ENCODE measurements around the gene MLST8. TPM values are rescaled to one million over a fixed set of nuclear protein-coding genes. Genes with fewer than 3 reads are reported as not detected.
"Not testable (repeated sequence)": the region's sequence is repeated elsewhere in the genome, so short reads cannot be mapped to it uniquely, and the experiment has no call there.

The MLST8 gene
- total and polyA plus RNA-seq, 4 donors, result 11.1 to 26.7 (median 20.2) TPM

DNA sequence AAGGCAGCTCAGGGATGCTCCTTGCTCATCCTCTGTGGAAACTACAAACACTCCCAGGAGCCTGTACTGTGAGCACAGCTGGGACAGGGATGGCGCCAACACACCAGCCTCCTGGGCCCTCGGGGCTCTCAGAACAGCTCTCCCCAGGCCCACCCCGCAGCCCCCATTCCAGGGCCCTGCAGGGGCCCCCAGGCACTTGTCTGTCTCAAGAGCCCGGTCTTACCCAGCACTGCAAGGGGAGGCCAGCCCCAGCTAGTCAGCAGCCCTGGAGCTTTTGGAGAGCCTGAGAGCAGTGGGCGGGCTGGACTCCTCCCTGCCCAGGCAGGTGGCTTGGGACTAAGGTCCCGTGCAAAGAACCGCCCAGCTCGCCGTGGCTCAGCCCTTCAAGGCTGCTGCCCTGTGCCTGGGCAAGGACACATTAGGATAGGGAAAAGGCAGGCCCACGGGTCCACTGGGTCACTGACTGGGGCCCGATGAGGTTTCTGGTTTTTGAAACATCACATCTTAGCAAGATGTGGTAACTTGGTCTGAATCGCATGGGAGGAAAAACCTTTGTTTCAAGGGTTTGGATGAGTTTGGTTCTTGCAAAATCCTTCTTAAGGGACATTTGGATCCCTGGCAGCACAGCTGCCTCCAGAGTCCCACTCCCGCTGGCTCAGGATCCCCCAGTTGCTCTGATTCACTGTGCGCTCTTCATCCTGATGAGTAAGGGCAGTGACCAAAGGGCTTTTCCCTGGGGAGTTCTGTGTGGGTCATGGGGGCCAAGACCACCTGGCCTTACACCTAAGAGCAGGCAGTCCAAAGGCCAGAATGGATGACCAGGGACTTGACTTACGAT lies 33.8 kb downstream of the MLST8 start:
- DNase-seq (ENCODE audit: low spot score), result no peak
- WGBS, result 70% methylated on average over 15 of the region's 15 CpGs
- H3K36me3 ChIP-seq (ENCODE audit: control insufficient read depth in 4 of 4, insufficient read depth in 3 of 4, low read depth in 1 of 4, low read length in 3 of 4), result peaks cover 9 to 37% (median 16%) of the 10 kb centered on the region in 4 donors
- H3K27ac ChIP-seq (ENCODE audit: low read depth in 1 of 2, low read length in 2 of 2), result no peak overlapping the region
- H3K9ac ChIP-seq (ENCODE audit: low read depth in 1 of 2, low read length in 2 of 2), result no peak overlapping the region
- no peak for TF ChIP-seq HNF4G (IDR thresholded peaks at IDR 0.05)
- TF ChIP-seq MAX (IDR thresholded peaks at IDR 0.05), result no peak
- TF ChIP-seq CTCF (IDR thresholded peaks at IDR 0.05; ENCODE audit: low read depth, low read length, missing input control), result no peak
- no peak for TF ChIP-seq YY1 (IDR thresholded peaks at IDR 0.05)
- TF ChIP-seq RAD21 (IDR thresholded peaks at IDR 0.05), result no peak
- TF ChIP-seq FOXA2 (IDR thresholded peaks at IDR 0.05), result no peak
- no peak for TF ChIP-seq REST (IDR thresholded peaks at IDR 0.05)
- TF ChIP-seq, protein P1, sequence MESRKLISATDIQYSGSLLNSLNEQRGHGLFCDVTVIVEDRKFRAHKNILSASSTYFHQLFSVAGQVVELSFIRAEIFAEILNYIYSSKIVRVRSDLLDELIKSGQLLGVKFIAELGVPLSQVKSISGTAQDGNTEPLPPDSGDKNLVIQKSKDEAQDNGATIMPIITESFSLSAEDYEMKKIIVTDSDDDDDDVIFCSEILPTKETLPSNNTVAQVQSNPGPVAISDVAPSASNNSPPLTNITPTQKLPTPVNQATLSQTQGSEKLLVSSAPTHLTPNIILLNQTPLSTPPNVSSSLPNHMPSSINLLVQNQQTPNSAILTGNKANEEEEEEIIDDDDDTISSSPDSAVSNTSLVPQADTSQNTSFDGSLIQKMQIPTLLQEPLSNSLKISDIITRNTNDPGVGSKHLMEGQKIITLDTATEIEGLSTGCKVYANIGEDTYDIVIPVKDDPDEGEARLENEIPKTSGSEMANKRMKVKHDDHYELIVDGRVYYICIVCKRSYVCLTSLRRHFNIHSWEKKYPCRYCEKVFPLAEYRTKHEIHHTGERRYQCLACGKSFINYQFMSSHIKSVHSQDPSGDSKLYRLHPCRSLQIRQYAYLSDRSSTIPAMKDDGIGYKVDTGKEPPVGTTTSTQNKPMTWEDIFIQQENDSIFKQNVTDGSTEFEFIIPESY (IDR thresholded peaks at IDR 0.05), result no peak
- TF ChIP-seq JUND (IDR thresholded peaks at IDR 0.05), result no peak
- no peak for TF ChIP-seq SP1 (IDR thresholded peaks at IDR 0.05)
- TF ChIP-seq GABPA (IDR thresholded peaks at IDR 0.05 in 1 of 2, conservative IDR thresholded peaks at IDR 0.05 in 1 of 2), result no peak
- TF ChIP-seq EGR1 (IDR thresholded peaks at IDR 0.05; ENCODE audit: low read depth in 2 of 2), result no peak
- TF ChIP-seq ATF3 (IDR thresholded peaks at IDR 0.05), result no peak
- H3K9me3 ChIP-seq (ENCODE audit: control insufficient read depth in 4 of 4, low read length in 3 of 4), result no peaks in the 10 kb centered on the region
- no peak overlapping the region for H3K4me3 ChIP-seq (ENCODE audit: low read depth in 1 of 3, low read length in 3 of 3)
- H3K27me3 ChIP-seq (ENCODE audit: control insufficient read depth in 4 of 4, insufficient read depth in 4 of 4, low read length in 3 of 4), result no peaks in the 10 kb centered on the region
- H3K4me1 ChIP-seq (ENCODE audit: control insufficient read depth in 4 of 4, insufficient read depth in 4 of 4, low read length in 3 of 4), result peaks cover 0 to 14% (median 11%) of the 10 kb centered on the region in 4 donors

GRCh38 chr16:2240331-2240730 lies 35.1 kb downstream of the MLST8 start:
- not testable (repeated sequence) for H3K27me3 ChIP-seq (ENCODE audit: control insufficient read depth in 4 of 4, insufficient read depth in 4 of 4, low read length in 3 of 4); DNase-seq (ENCODE audit: low spot score); H3K9ac ChIP-seq (ENCODE audit: low read depth in 1 of 2, low read length in 2 of 2); H3K9me3 ChIP-seq (ENCODE audit: control insufficient read depth in 4 of 4, low read length in 3 of 4); H3K27ac ChIP-seq (ENCODE audit: low read depth in 1 of 2, low read length in 2 of 2); H3K4me3 ChIP-seq (ENCODE audit: low read depth in 1 of 3, low read length in 3 of 3)
- H3K36me3 ChIP-seq (ENCODE audit: control insufficient read depth in 4 of 4, insufficient read depth in 3 of 4, low read depth in 1 of 4, low read length in 3 of 4), result peaks cover 6 to 39% (median 21%) of the 10 kb centered on the region in 4 donors
- 87% methylated on average over 9 of the region's 9 CpGs for WGBS
- H3K4me1 ChIP-seq (ENCODE audit: control insufficient read depth in 4 of 4, insufficient read depth in 4 of 4, low read length in 3 of 4), result peaks cover 0 to 14% (median 11%) of the 10 kb centered on the region in 4 donors

Data from liver (tissue), 9 donors.